Testis (tissue), 2 donors: ENCODE data around the gene ALG14.

Experiments
- CTCF ChIP-seq, 3 experiments: fragments of 450-650 bp in 2 of 3; fragments of 200-600 bp in 1 of 3; sonication (generic) in 1 of 3; IDR thresholded peaks; one replicate each; pipeline ENCODE4 v1.5.1; 2016 to 2019; ENCODE audit warnings: antibody characterized with exemption in 3 of 3, mild to moderate bottlenecking in 2 of 3, moderate library complexity in 1 of 3
- POLR2A ChIP-seq: fragments of 450-650 bp; IDR thresholded peaks from one replicate; pipeline ENCODE4 v1.6.1; 2017; ENCODE audit warnings: antibody characterized with exemption, mild to moderate bottlenecking, moderate library complexity

- TF ChIP-seq CTCF (IDR thresholded peaks at IDR 0.05) (no peak), POLR2A (no peak)
Observed at GRCh38 chr1:94931254-94931841, 141.4 kb downstream of the ALG14 start.
